HFFc6 (cell line): Measurements from ENCODE around the gene CEP162. TPM values are rescaled to one million over a fixed set of nuclear protein-coding genes. Genes with fewer than 3 reads are reported as not detected.

Experiments used
- DNase-seq: peaks from one replicate; pipeline ENCODE4 v3.0.0-alpha.2; 2018
- H3K27ac Mint-ChIP-seq: 2 replicates; pipeline ENCODE4 v1.8.0; 2020; ENCODE audit warnings: mild to moderate bottlenecking, mixed read lengths
- H3K27me3 Mint-ChIP-seq: 2 replicates; pipeline ENCODE4 v1.8.0; 2021; ENCODE audit warnings: mild to moderate bottlenecking, moderate library complexity, mixed read lengths; ENCODE audit not compliant: insufficient read depth
- H3K36me3 Mint-ChIP-seq: 2 replicates; pipeline ENCODE4 v1.8.0; 2021; ENCODE audit warnings: low read depth, mixed read lengths
- H3K4me1 Mint-ChIP-seq: 2 replicates; pipeline ENCODE4 v1.8.0; 2020; ENCODE audit warnings: low read depth, mixed read lengths
- H3K4me3 Mint-ChIP-seq: 2 replicates; pipeline ENCODE4 v1.8.0; 2020; ENCODE audit warnings: mild to moderate bottlenecking, moderate library complexity, mixed read lengths
- H3K9me3 Mint-ChIP-seq: 2 replicates; pipeline ENCODE4 v1.8.0; 2020; ENCODE audit warnings: mild to moderate bottlenecking, mixed read lengths
- CTCF ChIP-seq: fragments of 200-600 bp; sonication (generic); IDR thresholded peaks from 2 replicates; pipeline ENCODE4 v1.5.0; 2021; ENCODE audit warnings: antibody characterized with exemption, mild to moderate bottlenecking
- long read RNA-seq: library from polyadenylated mRNA; unstranded; transcript quantifications from one replicate; pipeline ENCODE4 v2.0.0, GENCODE V29; 2019
- total RNA-seq, 6 experiments: library from RNA; stranded (reverse); fragmentation: NEBNext Ultra II Directional; extraction: Animal tissue kit (Norgen Biotek cat#: 25700); gene quantifications; 2 replicates in 1 of 6; 3 replicates in 5 of 6; pipeline ENCODE4 v1.2.3, GENCODE V29; 2021

The CEP162 gene, protein sequence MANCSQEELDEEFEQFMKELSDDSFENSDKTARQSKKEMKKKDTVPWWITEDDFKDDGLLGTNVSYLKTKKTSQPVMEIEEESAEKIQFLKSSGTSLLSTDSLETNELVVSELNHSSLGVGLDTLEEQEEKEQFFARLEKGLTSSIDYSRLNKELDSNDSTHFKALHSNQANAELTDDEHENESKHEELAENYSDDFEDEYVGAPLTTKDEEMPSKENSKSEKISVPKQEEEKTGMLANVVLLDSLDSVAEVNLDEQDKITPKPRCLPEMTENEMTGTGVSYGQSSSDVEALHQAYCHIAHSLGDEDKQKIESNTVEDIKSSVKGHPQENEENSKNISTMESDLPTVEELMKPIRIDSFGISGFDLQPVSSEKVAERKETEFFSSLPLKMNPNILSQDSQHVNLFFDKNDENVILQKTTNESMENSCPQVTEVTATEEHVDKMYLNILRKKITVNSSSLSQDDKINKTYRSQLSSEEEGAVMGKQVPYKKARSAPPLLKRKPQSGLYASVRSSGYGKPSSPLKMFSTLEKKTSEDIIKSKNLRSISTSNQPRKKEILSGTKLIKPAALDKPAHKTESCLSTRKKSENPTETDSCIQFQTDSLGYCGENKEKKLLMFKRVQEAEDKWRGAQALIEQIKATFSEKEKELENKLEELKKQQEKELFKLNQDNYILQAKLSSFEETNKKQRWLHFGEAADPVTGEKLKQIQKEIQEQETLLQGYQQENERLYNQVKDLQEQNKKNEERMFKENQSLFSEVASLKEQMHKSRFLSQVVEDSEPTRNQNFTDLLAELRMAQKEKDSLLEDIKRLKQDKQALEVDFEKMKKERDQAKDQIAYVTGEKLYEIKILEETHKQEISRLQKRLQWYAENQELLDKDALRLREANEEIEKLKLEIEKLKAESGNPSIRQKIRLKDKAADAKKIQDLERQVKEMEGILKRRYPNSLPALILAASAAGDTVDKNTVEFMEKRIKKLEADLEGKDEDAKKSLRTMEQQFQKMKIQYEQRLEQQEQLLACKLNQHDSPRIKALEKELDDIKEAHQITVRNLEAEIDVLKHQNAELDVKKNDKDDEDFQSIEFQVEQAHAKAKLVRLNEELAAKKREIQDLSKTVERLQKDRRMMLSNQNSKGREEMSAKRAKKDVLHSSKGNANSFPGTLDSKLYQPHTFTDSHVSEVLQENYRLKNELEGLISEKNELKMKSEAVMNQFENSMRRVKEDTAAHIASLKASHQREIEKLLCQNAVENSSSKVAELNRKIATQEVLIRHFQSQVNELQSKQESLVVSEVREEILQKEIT (N-terminal part only)
- total RNA-seq = 1 to 10 TPM; 2.1 to 3.7 (median 3.1) TPM
- long read RNA-seq, partial matches to known transcripts = 7 of 7 reads
- long read RNA-seq, other reads (novel, unspliced or antisense) = 0 of 7 reads

DNA sequence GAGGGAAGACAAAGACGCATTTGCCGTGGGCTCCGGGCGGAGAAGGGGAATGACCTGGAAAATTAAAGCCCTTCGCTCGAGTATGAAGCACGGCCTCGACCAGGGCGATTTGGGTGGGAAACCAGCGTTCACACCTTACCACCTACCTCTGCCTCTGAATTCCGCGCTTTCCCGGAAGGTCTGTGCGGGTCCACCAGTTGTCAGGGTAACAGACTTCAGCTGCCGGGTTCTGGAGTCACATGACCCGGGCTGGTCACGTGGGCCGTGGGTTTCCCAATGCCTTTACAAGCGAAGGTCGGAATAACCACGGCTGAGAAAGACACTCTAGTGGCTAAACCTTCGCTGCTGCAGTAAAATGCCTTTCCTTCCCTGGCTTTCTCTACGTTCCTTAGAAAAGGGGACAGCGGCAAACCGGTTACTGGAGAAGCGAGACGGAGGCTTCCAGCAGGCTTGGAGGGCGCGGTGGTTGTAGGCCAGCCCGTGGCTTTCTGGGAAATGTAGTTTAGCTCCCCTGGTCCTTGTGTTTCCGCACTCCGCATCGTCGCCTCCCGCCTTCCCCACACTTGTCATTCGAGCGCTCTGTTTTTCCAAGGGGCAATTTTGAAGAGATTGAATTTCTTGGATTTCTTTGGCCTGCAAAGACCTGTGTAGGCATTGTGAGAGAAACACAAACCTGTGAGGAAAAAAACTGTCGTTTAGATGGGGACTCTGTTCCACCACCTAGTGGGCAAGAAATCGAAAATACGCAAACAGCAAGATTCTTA is at the start of gene CEP162:
TSS of gene CEP162 (minus strand) at position 210 of the 764 bp plus-strand sequence. CDS start 1,250 bp downstream, outside the sequence.
- peak within 1 kb of the TSS; percentile 81 for H3K27ac Mint-ChIP-seq
- TF ChIP-seq CTCF = peak; percentile 82
- H3K4me1 Mint-ChIP-seq = peaks cover 29% of the 10 kb centered on the region
- H3K9me3 Mint-ChIP-seq = no peaks in the 10 kb centered on the region
- peak; percentile 73 for DNase-seq
- H3K4me3 Mint-ChIP-seq = peak within 1 kb of the TSS; percentile 94
- peaks cover 3% of the 10 kb centered on the region for H3K27me3 Mint-ChIP-seq
- H3K36me3 Mint-ChIP-seq = no peaks in the 10 kb centered on the region

GRCh38 chr6:84274856-84275255 is 47.4 kb upstream of the CEP162 start:
- TF ChIP-seq CTCF = no peak
- DNase-seq = no peak
- Mint-ChIP-seq H3K4me1 (peaks cover 11% of the 10 kb centered on the region; the same call in 1 of the 2 replicates), H3K27me3 (peaks cover 4% of the 10 kb centered on the region), H3K27ac (no peak overlapping the region), H3K36me3 (no peaks in the 10 kb centered on the region), H3K4me3 (no peak overlapping the region), H3K9me3 (no peaks in the 10 kb centered on the region)

DNA sequence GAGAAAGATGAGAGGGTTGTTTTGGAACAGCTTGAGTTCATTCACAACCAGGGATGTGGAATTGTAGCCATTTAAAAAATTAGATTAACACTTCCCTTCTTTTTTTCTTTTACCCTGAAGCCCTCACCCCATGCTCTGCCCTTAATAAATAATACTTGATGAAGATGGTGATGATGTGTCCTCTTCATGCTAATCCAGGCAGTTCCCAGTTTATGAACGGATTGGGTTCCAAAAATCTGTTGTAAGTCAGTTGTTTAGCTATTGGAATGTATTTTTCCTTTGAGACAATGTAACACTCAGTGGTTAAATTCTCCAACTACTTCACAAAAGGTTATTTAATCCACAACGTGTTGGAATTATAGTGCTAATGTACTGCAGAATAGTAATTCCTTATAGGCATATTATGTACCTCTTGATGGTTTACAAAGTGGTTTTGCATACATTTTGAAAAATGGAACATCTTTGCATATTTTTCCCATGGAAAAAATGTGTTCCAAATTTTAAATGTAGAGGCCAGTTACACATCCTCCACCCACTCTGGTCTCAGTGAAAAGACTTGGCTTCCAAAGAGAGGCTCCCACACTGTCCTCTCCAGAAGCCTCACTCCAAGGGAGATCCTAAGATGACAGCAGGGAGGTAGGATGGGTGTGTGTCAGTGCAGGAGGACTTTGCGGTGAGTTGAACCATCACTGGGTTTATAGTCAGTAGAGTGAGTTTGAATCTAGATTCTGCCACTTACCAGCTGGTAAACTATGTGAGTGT is 45.8 kb upstream of the CEP162 start:
- Mint-ChIP-seq H3K36me3 (no peaks in the 10 kb centered on the region), H3K4me1 (peaks cover 5% of the 10 kb centered on the region; the same call in 1 of the 2 replicates), H3K27me3 (peaks cover 4% of the 10 kb centered on the region), H3K27ac (no peak overlapping the region), H3K9me3 (no peaks in the 10 kb centered on the region), H3K4me3 (no peak overlapping the region)
- no peak for DNase-seq
- no peak for TF ChIP-seq CTCF

- Mint-ChIP-seq H3K4me1 (peaks cover 4% of the 10 kb centered on the region; the same call in 1 of the 2 replicates), H3K9me3 (no peaks in the 10 kb centered on the region), H3K4me3 (no peak overlapping the region), H3K36me3 (no peaks in the 10 kb centered on the region), H3K27me3 (peaks cover 4% of the 10 kb centered on the region), H3K27ac (no peak overlapping the region)
- no peak for DNase-seq
- no peak for TF ChIP-seq CTCF
Observed at GRCh38 chr6:84272298-84272697, 44.9 kb upstream of the CEP162 start.
